Left ventricle myocardium superior (tissue), 1 donor: ENCODE measurements around the gene PRKN. TPM values are rescaled to one million over a fixed set of nuclear protein-coding genes. Genes with fewer than 3 reads are reported as not detected.

Experiments used
- ATAC-seq: fragments of 200-7000 bp; cut with Tn5 transposase; one replicate; pipeline ENCODE4 v1.9.1; 2020; ENCODE audit warnings: mild to moderate bottlenecking, moderate library complexity
- DNase-seq: peaks from one replicate; pipeline ENCODE4 v3.0.0-alpha.2; 2020
- intact Hi-C: fragments of 100-400 bp; cut with micrococcal nuclease; formaldehyde crosslinking; loops from one replicate; pipeline ENCODE4 v1.11.0; 2022
- total RNA-seq: library from RNA; stranded (reverse); fragmentation: NEBNext Ultra II Directional; extraction: Animal tissue kit (Norgen Biotek cat#: 25700); gene quantifications from one replicate; pipeline ENCODE4 v1.2.1, GENCODE V29; 2021
- donor health status: DM: no; HTN: yes; CAD: no; lungs with severe emphysema.

PRKN gene
- total RNA-seq, 1 donor from 2014 or later: 23.1 TPM

DNA sequence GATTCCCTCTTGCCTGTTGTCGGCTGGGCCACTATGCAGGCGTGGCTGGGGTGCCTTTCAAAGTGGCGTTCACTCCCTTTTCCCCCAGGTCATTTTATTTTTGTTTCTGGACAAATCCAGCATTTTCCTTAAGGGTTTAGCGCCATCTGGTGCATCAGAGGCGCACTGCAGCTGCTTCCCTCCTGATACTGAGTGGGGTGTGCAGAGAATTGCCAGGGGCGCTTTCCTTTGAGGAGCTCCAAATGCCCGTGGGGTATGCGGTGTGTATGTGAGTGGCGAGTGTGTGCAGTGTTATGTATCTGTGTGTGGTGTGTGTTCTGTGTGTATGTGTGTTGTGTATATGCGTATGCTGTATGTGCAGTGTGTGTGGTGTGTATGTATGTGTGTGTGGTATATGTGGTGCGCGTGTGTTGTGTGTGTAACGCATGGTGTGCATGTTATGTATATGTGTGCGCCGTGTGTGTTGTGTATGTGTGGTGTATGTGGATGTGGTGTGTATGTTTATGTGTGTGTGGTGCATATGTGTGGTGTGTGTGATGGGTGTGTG lies 1353.6 kb downstream of the PRKN start:
- peak; percentile 79 for DNase-seq
- peak; percentile 57 for ATAC-seq
- intact Hi-C loops: loop anchor here (5.0 to 10.0 kb wide), 2 partner anchors 269 to 442 kb away; no protein-coding TSS in a partner anchor

DNA sequence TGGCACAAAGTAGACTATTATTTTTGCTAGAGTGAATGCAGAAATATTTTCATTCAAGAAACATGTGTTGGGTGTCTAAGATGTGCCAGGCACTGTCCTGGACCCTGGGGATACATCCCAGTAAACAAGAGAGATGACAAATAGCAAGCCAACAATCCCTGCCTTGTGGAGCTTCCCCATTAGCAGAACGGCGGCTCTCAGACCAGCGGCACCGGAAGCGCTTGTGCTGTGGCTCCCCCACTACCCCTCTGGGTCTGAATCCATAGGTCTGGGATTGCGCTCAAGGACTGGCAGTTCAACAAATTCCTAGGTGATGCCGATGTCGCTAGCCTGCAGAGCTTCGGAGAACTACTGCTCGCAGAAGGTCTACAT lies 1355.2 kb downstream of the PRKN start:
- intact Hi-C loops: loop anchor here (5.0 to 10.0 kb wide), 2 partner anchors 268 to 440 kb away; no protein-coding TSS in a partner anchor
- ATAC-seq (no peak), DNase-seq (no peak)

DNA sequence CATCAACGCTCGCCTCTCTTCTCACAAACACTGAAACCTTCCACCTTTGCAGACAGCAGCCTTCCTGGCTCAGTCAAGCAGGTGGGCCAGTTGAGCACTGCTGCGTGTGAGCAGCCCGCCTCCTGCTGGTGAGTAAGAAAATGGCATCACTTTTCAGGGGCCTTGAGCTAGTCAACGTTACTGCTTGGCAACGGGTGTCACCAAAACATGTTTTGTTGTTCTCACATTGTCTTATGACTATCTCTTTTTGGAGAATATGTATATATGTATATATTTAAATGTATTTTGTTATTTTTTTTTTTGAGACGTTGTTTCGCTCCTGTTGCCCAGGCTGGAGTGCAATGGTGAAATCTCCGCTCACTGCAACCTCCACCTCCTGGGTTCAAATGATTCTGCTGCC lies 1356.7 kb downstream of the PRKN start:
- DNase-seq: peak; percentile 57
- ATAC-seq: peak; percentile 67
- intact Hi-C loops: loop anchor here (5.0 to 10.0 kb wide), 2 partner anchors 266 to 439 kb away; no protein-coding TSS in a partner anchor

DNA sequence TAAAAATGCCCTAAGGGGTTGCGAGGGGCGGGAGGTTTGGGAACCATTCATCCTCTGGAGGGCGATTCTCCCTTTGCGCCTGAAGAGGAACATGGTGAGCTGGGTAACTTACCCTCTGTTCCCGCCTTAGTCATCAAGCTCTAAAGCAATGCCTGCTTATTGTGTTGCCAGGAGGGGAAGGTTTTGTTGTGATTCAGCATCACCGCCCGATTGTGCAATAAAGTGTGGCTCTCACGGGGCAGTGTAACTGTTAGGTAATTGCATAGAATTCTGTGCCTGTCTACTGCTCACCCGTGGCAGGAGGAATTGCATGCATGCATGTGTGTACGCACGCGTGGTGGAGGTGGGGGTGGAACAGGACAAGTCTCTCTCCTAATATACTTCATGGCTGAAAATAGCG lies 1358.2 kb downstream of the PRKN start:
- no peak for ATAC-seq
- intact Hi-C loops: no loop called here
- DNase-seq: no peak

DNA sequence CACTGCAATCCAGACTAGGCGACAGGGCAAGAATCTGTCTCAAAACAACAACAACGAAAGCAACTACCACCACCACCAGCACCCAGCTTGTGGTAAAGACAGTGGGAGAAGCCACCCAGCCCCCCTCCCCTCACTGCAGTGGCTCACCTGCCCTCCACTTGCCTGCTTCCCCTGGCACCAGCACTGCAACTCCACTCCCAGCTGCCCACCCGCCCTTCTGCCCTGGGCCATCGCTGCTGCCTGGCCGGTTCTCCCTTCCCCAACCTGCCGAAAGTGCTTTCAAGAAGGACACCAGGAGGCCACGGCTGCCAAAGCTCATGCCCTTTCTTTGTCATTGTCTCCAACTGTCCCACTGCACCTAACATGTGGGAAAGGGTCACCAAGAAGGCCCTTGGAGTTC lies 1359.1 kb downstream of the PRKN start:
- intact Hi-C loops: no loop called here
- ATAC-seq (no peak), DNase-seq (no peak)

DNA sequence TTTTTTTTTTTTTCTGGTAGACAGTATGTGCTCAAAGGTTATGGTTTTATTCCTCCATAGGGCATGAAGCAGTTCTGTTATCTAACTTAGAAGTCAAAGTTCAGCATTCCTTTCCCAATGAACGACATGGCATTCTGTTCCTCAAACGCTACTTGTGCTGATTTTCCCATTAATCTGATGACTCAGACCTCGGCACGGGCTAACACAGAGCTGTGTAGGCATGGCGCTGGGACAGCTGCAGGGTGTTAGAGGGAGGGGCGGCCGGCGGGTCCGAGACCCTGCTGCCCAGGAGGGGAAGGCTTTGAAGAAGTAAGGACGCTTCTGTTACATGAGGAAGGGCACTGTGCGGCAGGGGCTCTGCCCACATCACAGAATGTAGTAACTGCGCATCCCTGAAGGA lies 1360.1 kb downstream of the PRKN start:
- intact Hi-C loops: no loop called here
- DNase-seq (no peak), ATAC-seq (no peak)

DNA sequence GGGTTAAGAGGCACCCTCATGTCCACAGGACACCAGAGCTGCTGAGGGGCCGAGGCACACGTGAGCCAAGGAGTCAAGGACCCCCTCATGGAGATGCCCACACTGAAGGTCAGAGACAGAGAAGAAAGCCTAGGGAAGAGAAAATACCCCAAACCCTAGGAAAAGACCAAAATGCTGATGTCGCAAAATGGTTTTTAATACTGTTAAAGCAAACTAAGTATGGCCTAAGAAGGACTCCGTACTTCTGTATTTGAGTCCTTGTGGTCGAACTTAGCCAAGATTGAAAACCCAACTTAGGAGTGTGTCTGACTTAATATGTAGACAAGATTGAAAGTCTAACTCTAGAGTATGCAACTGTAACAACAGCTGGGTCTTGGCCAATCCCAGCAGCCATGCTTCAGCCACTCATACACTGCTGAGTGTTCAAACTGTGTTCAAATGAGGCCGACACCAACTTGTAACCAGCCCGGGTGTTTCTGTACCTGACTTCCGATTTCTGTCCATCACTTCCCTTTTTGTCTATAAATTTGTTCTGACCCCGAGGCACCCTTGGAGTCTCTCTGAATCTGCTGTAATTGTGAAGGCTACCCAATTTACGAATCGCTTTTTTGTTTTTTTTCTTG lies 1361.2 kb downstream of the PRKN start:
- DNase-seq: no peak
- ATAC-seq: no peak
- intact Hi-C loops: no loop called here

DNA sequence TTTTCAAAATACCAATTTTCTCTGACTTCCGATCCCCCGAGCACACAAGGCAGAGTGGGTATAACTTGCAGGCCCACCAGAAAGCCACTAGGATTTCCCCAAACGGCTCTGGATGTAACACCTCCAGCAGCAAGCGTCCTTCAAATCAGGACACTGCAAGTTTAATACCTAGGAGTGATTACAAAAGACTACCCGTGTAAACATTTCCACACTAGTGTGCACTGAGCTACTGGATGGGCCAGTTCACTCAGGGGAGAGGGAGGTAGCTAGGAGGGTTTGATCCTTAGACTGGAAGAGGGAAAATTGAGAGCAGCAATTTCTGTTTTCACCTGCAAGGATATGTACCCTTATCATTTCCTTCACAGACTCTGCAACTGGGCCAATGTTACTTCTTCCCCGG lies 1361.9 kb downstream of the PRKN start:
- intact Hi-C loops: no loop called here
- DNase-seq (no peak), ATAC-seq (no peak)

DNA sequence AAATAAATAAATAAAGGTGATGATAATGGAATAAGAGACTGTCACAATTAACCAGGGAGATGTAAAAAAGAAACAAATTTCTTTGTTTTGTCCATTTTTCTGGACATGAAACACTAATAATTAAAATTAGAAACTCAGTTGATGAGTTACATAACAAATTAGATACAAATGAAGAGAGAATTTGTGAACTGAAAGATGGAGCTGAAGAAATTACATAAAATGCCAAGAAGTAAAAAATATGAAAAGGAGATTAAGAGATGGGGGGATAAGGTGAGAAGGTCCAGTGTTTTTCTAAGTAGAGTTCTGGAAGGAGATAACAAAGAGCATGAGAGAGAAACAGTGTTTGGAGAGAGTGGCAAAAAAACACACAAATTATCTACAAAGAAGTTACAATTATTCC lies 1364.3 kb downstream of the PRKN start:
- DNase-seq (no peak), ATAC-seq (no peak)
- intact Hi-C loops: no loop called here

DNA sequence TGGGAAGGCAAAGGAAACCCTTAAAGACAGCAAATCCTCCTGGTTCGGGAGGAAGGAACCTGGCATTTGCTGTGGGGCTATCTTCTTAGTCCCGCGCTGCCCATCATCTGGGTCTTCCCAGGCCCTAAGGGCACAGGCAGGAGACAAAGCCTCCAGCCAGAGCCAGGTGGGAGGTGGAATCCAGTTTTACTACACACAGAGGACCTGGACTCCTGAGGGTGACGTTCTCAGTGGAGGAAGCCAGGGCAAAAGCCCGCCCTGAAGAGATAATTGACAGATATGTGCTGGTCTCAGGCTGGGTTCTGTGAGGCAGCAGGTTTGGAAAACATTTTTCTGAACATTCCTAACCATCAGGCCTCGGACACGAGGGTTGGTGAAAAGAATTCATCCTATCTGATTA lies 1365.3 kb downstream of the PRKN start:
- no peak for ATAC-seq
- DNase-seq: no peak
- intact Hi-C loops: no loop called here

DNA sequence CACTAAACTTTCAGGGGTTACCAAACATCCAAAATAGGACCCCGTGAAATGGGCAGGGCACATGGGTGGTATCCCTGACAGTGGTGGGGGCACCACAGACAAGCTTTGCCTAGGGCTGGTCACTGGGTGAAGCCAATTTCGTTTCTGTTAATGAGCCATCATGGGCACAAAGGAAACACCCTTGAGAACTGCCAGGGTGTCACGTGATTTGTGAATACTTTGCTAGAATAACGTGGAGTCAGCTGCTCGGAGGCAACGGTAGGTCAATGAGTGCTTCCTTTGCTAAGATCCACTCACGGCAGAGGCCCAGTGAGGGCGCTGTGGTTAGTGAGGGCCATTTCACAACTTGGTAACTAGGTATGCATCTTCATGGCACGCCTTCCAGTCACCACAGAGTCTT lies 1366.0 kb downstream of the PRKN start:
- no peak for ATAC-seq
- intact Hi-C loops: no loop called here
- DNase-seq: no peak

DNA sequence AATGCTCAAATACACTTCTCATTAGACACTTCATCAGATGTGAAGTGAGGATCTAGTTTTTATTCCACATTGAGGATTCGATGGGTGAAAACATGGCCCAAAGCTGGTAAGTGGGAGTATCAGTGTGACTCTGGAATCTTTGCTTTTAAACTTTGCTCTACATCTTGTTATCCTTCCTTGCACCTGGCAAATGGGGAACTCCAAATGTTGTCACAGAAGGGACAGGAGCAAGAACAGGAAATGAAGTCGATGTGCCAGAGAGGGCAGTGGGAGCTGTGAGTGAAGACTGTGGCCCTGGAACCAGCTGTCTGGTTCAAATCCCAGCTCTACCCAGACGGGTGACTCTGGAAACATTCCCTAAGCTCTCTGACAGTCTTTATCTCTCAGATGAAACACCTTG lies 1367.0 kb downstream of the PRKN start:
- intact Hi-C loops: no loop called here
- DNase-seq (no peak), ATAC-seq (no peak)

DNA sequence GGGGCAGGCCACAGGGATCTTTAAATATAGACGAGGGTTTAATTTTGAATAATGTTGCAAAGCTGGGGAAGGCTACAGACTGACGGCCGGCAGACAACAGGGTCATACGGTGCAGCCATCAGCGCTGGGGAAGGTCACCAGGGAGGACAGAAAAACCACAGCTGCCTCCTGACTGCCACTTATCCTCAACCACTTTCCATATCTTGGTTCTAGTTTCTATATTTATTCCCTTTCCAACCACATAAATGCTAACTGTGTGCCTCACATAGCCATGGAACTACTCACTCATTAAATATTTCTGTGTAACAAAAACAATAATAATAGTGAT lies 1368.0 kb downstream of the PRKN start:
- ATAC-seq (peak; percentile 91), DNase-seq (no peak)
- intact Hi-C loops: no loop called here

DNA sequence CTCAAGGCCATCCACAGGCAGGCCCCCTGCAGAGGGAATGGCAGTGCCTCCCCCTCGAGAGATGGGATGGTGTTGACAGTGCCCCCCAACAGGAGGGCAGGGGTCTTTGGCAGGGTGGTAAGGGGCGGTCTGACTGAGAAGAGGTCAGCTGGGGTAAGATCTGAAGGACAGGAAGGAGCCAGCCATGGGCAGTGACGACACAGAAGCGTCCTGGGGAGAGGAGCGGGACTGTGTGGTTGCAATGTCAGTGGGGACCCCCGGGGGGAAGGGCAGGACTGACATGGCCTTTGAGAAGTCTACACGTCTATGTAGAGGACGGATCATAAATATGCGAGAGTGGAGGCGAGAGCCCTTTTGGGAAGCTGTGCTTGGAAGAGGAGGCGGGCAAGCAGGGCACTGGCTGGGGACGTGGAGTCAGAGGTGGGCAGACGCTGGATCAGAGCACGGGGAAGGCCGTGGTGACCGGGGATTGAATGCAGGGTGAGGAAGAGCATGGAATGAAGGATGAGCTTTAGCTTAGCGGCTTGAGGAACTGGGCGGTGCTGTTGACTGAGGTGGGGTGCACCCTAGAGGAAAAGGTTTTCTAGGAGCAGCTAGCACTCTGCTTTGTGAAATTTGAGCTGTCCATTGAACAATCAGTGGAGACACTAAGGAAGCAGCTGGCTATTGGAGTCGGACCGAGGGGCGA lies 1371.3 kb downstream of the PRKN start:
- intact Hi-C loops: no loop called here
- DNase-seq (no peak), ATAC-seq (no peak)

DNA sequence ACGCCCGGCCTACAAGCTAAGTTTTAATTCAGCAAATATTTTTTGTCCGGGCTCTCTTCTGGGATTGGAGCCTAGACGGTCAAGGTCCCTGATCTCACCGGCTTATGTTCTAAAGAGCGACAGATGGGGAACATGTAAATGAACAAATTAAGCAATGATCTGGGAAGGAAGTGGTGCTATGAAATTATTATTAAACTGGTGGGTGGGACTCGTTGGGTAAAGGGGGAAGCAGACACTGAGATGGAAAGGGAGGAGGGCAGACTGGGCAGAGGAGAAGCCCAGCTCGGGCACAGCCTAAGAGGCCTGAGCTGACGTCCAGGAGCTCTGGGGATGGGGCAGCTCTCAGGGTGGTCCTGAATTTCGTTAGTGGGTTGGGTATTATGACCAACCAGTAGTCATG lies 1371.9 kb downstream of the PRKN start:
- intact Hi-C loops: no loop called here
- DNase-seq (no peak), ATAC-seq (no peak)

DNA sequence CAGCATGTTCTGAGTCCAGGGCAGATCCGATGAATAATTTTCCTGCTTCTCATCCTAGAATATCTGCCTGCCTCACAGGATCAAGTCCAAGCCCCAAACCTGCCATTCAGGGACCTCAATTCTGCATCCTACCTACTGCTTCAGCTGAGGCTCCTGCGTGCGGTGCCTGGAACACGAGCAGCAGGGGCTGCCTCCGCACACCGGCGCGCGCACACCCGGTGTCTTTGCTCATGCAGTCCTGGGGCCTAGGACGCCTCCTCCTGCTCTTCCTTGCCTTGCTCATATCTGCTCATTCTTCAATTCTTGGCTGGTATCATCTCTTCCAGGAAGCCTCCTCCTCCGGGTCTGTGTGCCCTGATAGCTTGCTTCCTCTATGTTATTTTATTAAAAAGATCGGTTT lies 1372.6 kb downstream of the PRKN start:
- ATAC-seq (no peak), DNase-seq (no peak)
- intact Hi-C loops: no loop called here

DNA sequence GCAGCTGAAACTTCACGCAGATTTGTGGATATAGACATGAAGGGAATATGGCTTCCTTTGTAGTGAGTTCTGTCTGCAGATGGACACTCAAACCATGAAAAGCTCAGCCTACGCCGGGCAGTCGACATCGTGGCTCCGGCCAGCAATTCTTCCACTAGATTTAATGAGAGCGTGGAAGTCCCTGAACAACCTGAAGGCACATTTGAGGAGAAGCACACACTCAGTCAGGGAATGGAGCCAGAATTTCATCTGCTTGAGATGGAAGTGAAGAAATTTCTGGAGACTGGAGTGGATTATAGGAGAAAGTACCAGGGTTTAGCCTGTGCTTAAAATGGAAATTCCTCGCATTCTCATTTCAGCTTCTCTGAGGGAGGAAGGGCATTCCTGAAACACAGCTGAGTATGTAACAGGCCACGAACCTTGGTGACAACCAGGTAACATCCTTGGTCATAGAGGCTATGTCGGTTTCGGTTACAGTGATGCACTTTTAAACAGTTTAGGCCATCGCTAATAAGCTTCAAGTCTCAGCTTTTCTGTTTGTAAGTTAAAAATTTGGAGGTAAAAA lies 1373.2 kb downstream of the PRKN start:
- ATAC-seq (no peak), DNase-seq (no peak)
- intact Hi-C loops: no loop called here

DNA sequence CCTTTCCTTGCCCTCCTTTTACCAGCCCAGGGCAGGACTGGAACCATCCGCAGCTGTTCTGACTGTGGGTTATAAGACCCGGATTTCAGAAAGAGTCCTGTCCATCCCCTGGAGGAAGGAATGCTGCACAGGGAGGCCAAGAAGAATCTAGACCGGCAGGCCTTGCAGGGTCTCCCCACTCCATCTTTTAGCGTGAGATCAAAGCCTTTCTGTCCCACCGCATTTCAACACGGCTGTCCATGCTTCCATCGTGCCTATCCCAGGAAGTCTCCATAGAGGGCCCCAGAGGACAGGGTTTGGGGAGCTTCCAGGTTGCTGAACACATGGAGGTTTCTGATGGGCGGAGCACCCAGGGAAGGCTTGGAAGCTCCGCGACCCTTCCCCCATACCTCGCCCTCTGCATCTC lies 1374.4 kb downstream of the PRKN start:
- ATAC-seq (peak; percentile 65), DNase-seq (no peak)
- intact Hi-C loops: no loop called here

DNA sequence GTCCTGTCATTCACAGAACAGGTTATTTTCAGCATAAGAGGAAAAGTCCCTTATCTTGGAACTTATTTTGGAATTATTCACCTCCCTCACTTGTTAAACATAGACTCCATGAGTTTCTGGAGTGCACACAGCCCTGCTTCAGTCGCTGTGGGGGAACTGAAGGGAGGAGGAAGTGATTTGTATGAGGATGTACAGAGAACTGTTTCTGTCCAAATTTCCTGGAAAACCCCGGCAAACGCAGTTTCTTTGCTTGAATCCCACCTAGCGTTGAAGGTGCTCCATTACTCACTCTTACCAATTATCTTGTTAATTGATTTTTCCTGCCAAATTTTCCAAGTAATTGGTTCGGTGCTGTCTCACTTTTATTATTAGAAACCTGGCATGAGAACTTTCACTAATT lies 1375.7 kb downstream of the PRKN start:
- DNase-seq: no peak
- ATAC-seq: no peak
- intact Hi-C loops: no loop called here

DNA sequence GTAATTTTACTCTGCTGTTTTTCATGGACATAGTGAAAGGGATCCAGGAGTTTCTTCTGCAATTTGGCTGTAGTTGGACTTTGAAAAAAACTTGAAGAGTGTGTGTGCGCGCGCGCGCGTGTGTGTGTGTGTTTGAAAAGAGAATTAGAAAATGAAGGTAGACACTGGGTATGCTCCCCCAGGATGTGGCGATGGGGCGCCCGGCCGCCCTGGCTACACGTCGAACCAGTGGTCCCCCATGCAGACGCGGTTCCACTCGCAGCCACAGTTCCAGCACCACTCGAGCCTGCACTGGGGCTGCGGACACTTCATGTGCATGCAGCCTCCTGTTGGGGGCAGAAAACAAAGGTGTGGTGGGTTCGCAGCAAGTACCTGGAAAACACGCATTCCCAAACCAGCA lies 1377.7 kb downstream of the PRKN start:
- no peak for DNase-seq
- intact Hi-C loops: no loop called here
- ATAC-seq: no peak

DNA sequence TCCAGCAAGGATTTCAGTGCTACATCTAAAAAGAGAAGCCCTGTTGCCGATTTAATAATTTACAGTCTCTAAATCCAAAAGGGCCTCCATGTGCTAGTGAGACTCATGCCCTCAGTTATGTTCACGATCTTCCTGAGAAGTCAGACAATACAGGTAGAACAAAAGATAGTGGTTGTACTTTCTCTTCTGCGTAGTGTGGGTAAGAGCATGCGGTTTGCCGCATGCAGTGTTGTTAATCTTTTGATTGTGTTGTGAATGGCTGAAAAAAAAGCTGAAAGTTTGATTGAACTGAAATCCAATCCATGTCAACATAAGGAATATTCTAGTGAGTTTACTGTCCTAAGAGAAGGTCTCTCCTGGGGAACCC lies 1379.0 kb downstream of the PRKN start:
- DNase-seq (no peak), ATAC-seq (no peak)
- intact Hi-C loops: no loop called here
